Esophagus muscularis mucosa (tissue), 4 donors: ENCODE results near the gene WSCD2. TPM values are rescaled to one million over a fixed set of nuclear protein-coding genes. Genes with fewer than 3 reads are reported as not detected.
A peak's percentile ranks its signal among the peaks of the same experiment; 100 is the strongest.

ENCODE experiments used
- DNase-seq: peaks from one replicate; pipeline ENCODE4 v3.0.0-alpha.2; 2017; ENCODE audit errors: extremely low spot score
- H3K27ac ChIP-seq, 4 donors: fragments of 200-600 bp; sonication (generic); replicated peaks in 1 of 4; 1 replicate in 3 of 4; 2 replicates in 1 of 4; pipeline ENCODE4 v1.5.1; 2016 to 2019; ENCODE audit warnings: mild to moderate bottlenecking in 1 of 4
- H3K27me3 ChIP-seq, 4 donors: fragments of 200-600 bp; sonication (generic); one replicate each; pipeline versions ENCODE4 v1.5.1 to v1.6.0; 2016 to 2019
- H3K36me3 ChIP-seq, 4 donors: fragments of 200-600 bp; sonication (generic); one replicate each; pipeline ENCODE4 v1.5.1; 2016 to 2019
- H3K4me1 ChIP-seq, 4 donors: fragments of 200-600 bp; sonication (generic); one replicate each; pipeline ENCODE4 v1.5.1; 2016 to 2019
- H3K4me3 ChIP-seq, 4 donors: fragments of 200-600 bp; sonication (generic); 1 replicate in 2 of 4; 2 replicates in 2 of 4; pipeline ENCODE4 v1.5.1; 2016 to 2019; ENCODE audit warnings: mild to moderate bottlenecking in 4 of 4, moderate library complexity in 1 of 4
- H3K9me3 ChIP-seq, 4 donors: fragments of 200-600 bp; sonication (generic); 1 replicate in 3 of 4; 2 replicates in 1 of 4; pipeline ENCODE4 v1.5.1; 2016 to 2019
- CTCF ChIP-seq, 3 experiments: fragments of 200-600 bp in 2 of 3; fragments of 450-650 bp in 1 of 3; sonication (generic) in 2 of 3; IDR thresholded peaks; one replicate each; pipeline ENCODE4 v1.5.1; 2017 to 2019; ENCODE audit warnings: antibody characterized with exemption in 3 of 3, mild to moderate bottlenecking in 2 of 3, moderate library complexity in 1 of 3
- EP300 ChIP-seq: sonication (generic); formaldehyde crosslinking; IDR thresholded peaks from one replicate; pipeline ENCODE4 v1.6.1; 2017; ENCODE audit warnings: antibody characterized with exemption
- POLR2A ChIP-seq: fragments of 450-650 bp; IDR thresholded peaks from one replicate; pipeline ENCODE4 v1.6.1; 2017; ENCODE audit warnings: antibody characterized with exemption, moderate library complexity, mild to moderate bottlenecking, low read depth
- POLR2AphosphoS5 ChIP-seq, 2 donors: sonication (generic); formaldehyde crosslinking; IDR thresholded peaks; one replicate each; pipeline ENCODE4 v1.6.1; 2017; ENCODE audit warnings: antibody characterized with exemption in 2 of 2
- WGBS: methylation state at CpG from one replicate; pipeline ENCODE4 v1.1.5; 2018; 5-methylcytosine and 5-hydroxymethylcytosine counted together
- intact Hi-C: fragments of 100-400 bp; cut with DNase I; formaldehyde crosslinking; loops from one replicate; pipeline ENCODE4 v1.15.1; 2023
- total RNA-seq, 4 donors: library from RNA; depleted of rRNA; stranded (reverse); fragments of >200 nt; gene quantifications; one replicate each; pipeline versions ENCODE4 v1.1.0 to v1.2.1, GENCODE V29; 2016

Gene WSCD2
- total RNA-seq = 10 to 100 TPM; 24.7 to 47.9 (median 30.4) TPM

DNA sequence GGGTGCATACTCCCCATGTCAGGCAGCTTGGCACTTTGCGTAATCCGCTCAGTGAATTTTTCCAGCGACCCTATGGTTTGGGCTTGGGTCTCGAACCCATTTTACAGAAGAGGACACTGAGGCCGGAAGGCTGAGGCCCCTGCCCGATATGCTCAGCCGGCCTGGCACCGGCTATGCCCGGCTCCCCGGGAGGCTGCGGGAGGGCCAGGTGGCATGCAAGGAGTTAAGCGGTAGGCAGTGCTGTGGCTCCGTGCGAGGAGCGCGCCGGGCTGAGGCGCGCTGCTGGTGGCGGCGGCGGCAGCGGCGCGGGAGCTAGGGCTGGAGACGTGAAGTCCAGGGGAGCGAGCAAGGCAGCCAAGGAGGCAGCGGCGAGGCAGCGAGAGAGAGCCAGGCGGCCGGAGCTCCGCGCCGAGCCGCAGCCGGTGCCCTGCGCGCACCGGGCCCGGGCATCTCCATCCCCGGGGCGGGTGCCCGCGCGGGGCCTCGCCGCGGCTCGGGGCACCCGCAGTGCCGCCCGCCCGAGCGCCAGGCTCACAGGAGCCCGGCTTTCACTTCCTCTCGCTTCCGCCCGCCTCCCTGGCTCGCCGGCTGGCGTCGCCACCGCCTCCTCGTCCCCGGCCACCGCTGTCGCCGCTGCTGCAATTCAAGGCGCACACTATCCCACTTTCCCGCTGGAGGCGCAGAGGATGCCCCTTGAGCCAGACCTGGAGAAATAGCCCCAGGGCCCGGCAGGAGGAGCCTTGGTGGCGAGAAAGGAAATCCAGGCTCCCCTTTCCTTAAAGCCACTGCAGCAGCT, at the start of gene WSCD2:
Gene WSCD2, plus strand, starts transcription at position 272 of the 796 bp plus-strand sequence. CDS start 66,545 bp downstream, outside the sequence.
- Histone ChIP-seq H3K9me3 (no peaks in the 10 kb centered on the region), H3K36me3 (no peaks in the 10 kb centered on the region), H3K4me3 (peak within 1 kb of the TSS; percentile 66 to 80 (median 72)), H3K27ac (peak within 1 kb of the TSS; percentile 88 to 95 (median 92)), H3K4me1 (peaks cover 10 to 82% (median 76%) of the 10 kb centered on the region in 4 donors), H3K27me3 (peaks cover 0 to 18% (median 2%) of the 10 kb centered on the region in 4 donors)
- intact Hi-C loops = no loop called here
- DNase-seq = no peak
- peak; percentile 50 to 74 for TF ChIP-seq POLR2AphosphoS5 (IDR thresholded peaks at IDR 0.05)
- peak; percentile 21 to 58 (median 42) for TF ChIP-seq CTCF (IDR thresholded peaks at IDR 0.05)
- TF ChIP-seq POLR2A = no peak
- 0% methylated on average over 14 of the region's 74 CpGs for WGBS

GRCh38 chr12:108079721-108080120, 49.4 kb upstream of the WSCD2 start:
- Histone ChIP-seq H3K9me3 (peaks cover 0 to 7% (median 3%) of the 10 kb centered on the region in 4 donors), H3K4me3 (no peak overlapping the region), H3K4me1 (no peaks in the 10 kb centered on the region), H3K27ac (no peak overlapping the region), H3K27me3 (peaks cover 0 to 11% (median 0%) of the 10 kb centered on the region in 4 donors), H3K36me3 (no peaks in the 10 kb centered on the region)
- DNase-seq = no peak
- intact Hi-C loops = no loop called here
- TF ChIP-seq POLR2AphosphoS5 (IDR thresholded peaks at IDR 0.05) (no peak), CTCF (IDR thresholded peaks at IDR 0.05) (no peak), POLR2A (no peak), EP300 (no peak)
- WGBS = 89% methylated on average over 1 of the region's 1 CpG

DNA sequence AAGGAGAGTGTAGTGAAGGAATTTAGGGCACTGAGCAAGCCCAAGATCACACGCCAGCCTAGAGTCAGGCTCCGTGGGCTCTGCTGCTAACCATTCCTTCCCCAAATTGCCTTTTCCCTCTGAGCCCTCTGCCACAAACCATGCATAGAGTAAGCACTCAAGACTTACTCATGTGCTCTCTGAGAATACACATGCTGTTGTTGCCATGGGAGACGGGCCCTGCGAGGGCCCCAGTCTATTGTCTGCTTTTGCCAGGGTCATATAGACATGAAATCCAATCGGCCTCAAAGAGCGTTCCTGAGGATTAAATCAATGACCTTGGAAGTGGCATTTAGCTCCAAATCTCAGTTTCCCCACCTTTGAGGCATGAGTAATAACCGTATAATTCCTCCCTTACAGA, 48.7 kb upstream of the WSCD2 start:
- no peak overlapping the region for H3K27ac ChIP-seq

GRCh38 chr12:108082485-108082884, 46.6 kb upstream of the WSCD2 start:
- H3K27me3 ChIP-seq = peaks cover 0 to 5% (median 0%) of the 10 kb centered on the region in 4 donors
- H3K4me1 ChIP-seq = no peaks in the 10 kb centered on the region
- WGBS = 83% methylated on average over 1 of the region's 1 CpG
- H3K36me3 ChIP-seq = no peaks in the 10 kb centered on the region
- DNase-seq = no peak
- TF ChIP-seq POLR2A = no peak
- TF ChIP-seq POLR2AphosphoS5 (IDR thresholded peaks at IDR 0.05) = no peak
- TF ChIP-seq EP300 = no peak
- no peak for TF ChIP-seq CTCF (IDR thresholded peaks at IDR 0.05)
- H3K9me3 ChIP-seq = peaks cover 0 to 14% (median 5%) of the 10 kb centered on the region in 4 donors
- no peak overlapping the region for H3K27ac ChIP-seq
- intact Hi-C loops = no loop called here
- no peak overlapping the region for H3K4me3 ChIP-seq

More for the DNA sequence above, 48.7 kb upstream of the WSCD2 start:
- Histone ChIP-seq H3K9me3 (peaks cover 0 to 7% (median 3%) of the 10 kb centered on the region in 4 donors), H3K4me3 (no peak overlapping the region), H3K36me3 (no peaks in the 10 kb centered on the region), H3K27me3 (peaks cover 0 to 5% (median 0%) of the 10 kb centered on the region in 4 donors), H3K4me1 (no peaks in the 10 kb centered on the region)
- TF ChIP-seq POLR2AphosphoS5 (IDR thresholded peaks at IDR 0.05) (no peak), CTCF (IDR thresholded peaks at IDR 0.05) (no peak), POLR2A (no peak), EP300 (no peak)
- intact Hi-C loops = no loop called here
- WGBS = 87% methylated on average over 7 of the region's 7 CpGs
- no peak for DNase-seq
